ENCODE results near the gene CRTC1.

The CRTC1 gene

DNA sequence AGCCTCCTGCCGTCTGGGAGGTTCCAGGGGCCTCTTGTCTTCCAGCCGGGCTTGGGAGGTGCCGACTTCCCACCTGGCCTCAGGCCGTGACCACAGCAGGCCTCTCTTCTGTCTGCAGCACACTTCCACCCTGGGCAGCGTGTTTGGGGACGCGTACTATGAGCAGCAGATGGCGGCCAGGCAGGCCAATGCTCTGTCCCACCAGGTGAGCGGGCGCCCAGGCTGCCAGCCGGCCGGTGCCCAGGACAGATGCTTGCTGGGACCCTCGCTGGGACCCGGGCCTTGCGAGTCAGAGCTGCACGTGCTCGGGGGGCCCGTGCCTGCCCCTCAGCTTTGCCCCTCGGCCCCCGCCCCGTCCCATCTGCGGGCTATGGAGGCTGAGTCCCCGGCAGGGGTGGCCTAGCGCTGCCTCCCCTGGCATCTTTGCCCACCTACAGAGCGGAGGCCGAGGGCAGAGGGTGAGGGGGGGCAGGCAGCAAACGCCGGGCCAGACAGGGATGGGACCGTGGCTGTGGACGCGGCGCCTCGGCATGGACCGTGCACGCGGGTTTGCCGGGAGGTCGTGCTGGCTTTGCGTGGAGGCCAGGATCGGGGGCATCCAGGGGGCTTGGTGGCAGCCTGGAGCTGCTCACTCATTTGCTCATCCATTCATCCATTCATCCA lies 91.4 kb downstream of the CRTC1 start:
- in situ Hi-C loops (cut with MboI; ENCODE audit: low pct_unique_long_range_greater_than_20kb, low sequenced_read_pairs), result no loop called here
- DNase-seq, result no peak

GRCh38 chr19:18775586-18776287 lies 92.3 kb downstream of the CRTC1 start:
- in situ Hi-C loops (cut with MboI; ENCODE audit: low pct_unique_long_range_greater_than_20kb, low sequenced_read_pairs), result no loop called here
- no peak for DNase-seq

DNA sequence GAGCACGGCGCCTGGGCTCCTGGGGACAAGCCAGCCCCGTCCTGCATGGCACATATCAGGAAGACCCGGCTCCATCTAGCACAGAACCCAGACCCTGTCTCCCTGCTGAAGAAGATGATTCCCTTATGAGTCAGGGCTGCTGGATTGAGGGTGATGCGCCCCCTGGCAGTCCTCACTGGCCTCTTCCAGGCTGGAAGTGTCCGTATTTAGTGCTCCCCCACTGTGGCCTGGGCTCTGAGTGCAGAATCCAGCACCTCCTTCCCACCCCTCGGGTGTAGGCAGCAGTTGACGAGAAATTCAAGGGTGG lies 92.8 kb downstream of the CRTC1 start:
- in situ Hi-C loops (cut with MboI; ENCODE audit: low pct_unique_long_range_greater_than_20kb, low sequenced_read_pairs), result no loop called here
- DNase-seq, result no peak

DNA sequence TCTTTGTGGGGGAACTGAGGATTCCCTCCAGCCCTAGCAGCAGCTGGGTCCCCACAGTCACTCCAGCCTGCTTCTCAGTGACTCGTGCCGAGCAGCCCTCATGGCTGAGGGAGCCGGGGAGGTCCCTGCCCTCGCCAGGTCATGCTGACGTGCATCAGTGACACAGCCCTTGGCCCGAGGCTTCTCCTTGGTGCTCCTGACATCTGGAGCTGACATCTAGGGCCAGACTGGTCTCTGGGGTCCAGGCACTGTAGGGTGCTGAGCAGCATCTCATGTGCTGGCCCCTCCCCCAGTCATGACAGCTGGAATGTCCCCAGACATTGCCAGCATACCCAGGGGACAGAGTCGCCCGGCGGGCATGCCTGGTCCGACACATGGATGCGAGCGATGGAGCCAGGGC lies 93.3 kb downstream of the CRTC1 start:
- in situ Hi-C loops (cut with MboI; ENCODE audit: low pct_unique_long_range_greater_than_20kb, low sequenced_read_pairs), result no loop called here
- no peak for DNase-seq

GRCh38 chr19:18777301-18778075 lies 94.0 kb downstream of the CRTC1 start:
- in situ Hi-C loops (cut with MboI; ENCODE audit: low pct_unique_long_range_greater_than_20kb, low sequenced_read_pairs), result no loop called here
- DNase-seq, result no peak

DNA sequence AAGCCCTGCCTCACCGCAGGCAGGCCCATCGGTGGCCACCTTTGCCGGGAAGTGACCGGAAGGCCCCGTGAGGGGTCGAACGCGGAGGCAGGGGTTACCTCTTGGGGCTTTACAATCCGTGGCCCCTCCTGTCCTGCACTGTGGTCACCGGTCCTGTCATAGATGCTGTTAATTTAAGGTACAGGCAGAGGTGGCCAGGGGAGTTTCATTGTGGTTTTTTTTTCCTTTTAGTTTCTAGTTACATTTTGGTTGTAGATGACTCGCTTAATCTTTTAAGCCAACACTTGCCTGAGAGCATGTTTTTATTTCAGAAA lies 94.6 kb downstream of the CRTC1 start:
- in situ Hi-C loops (cut with MboI; ENCODE audit: low pct_unique_long_range_greater_than_20kb, low sequenced_read_pairs), result no loop called here
- no peak for DNase-seq

- in situ Hi-C loops (cut with MboI; ENCODE audit: low pct_unique_long_range_greater_than_20kb, low sequenced_read_pairs), result no loop called here
- DNase-seq, result no peak
Measured at GRCh38 chr19:18778826-18779495, 95.5 kb downstream of the CRTC1 start.

GRCh38 chr19:18780081-18780480 lies 96.6 kb downstream of the CRTC1 start:
- in situ Hi-C loops (cut with MboI; ENCODE audit: low pct_unique_long_range_greater_than_20kb, low sequenced_read_pairs), result no loop called here
- DNase-seq, result no peak

- in situ Hi-C loops (cut with MboI; ENCODE audit: low pct_unique_long_range_greater_than_20kb, low sequenced_read_pairs), result no loop called here
- DNase-seq, result no peak
Measured at GRCh38 chr19:18780631-18781030, 97.2 kb downstream of the CRTC1 start.

- in situ Hi-C loops (cut with MboI; ENCODE audit: low pct_unique_long_range_greater_than_20kb, low sequenced_read_pairs), result no loop called here
- no peak for DNase-seq
Measured at GRCh38 chr19:18781047-18781600, 97.6 kb downstream of the CRTC1 start.

- peak; percentile 47 for DNase-seq
- in situ Hi-C loops (cut with MboI; ENCODE audit: low pct_unique_long_range_greater_than_20kb, low sequenced_read_pairs), result no loop called here
Measured at GRCh38 chr19:18781885-18782527, 98.5 kb downstream of the CRTC1 start.

- DNase-seq, result no peak
- in situ Hi-C loops (cut with MboI; ENCODE audit: low pct_unique_long_range_greater_than_20kb, low sequenced_read_pairs), result no loop called here
Measured at GRCh38 chr19:18782559-18783225, 99.2 kb downstream of the CRTC1 start.

DNA sequence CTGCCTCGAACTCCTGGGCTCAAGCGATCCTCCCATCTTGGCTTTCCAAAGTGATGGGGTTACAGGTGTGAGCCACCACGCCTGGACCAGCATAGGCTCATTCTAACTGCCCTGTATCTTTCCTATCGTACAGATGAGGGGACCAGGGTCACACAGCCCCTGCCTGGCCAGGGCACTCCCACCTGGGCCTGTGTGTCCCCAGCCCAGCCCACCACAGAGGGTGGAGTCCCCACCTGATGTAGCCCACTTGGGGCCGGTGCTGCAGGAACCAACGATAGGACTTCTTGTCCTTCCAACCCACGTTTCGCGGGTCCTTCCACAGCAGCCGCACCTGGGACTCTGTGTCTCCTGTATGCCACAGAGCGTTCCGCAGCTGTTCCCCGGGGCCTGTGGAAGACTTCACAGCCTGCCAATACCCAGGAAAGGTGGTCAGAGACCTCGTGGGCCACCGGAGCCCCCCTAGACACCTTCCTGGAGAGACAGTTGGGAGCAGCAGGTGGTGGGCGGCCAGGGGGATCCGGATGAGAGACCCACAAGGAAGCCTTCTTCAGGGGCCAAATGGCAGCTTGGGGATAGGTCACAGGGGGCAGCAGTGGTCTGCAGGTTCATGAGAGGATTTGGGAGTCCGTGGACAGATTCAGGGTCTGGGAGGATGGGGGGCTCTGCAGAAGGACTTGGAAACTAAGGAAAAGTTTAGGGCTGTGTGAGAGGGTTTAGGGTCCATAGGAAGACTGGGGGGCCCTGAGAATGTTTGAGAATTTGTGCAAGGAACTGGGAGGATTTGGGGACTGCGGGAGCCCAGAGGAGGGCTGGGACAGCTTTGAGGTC lies 100.7 kb downstream of the CRTC1 start:
- DNase-seq, result no peak
- in situ Hi-C loops (cut with MboI; ENCODE audit: low pct_unique_long_range_greater_than_20kb, low sequenced_read_pairs), result no loop called here

GRCh38 chr19:18784786-18785120 lies 101.3 kb downstream of the CRTC1 start:
- in situ Hi-C loops (cut with MboI; ENCODE audit: low pct_unique_long_range_greater_than_20kb, low sequenced_read_pairs), result no loop called here
- no peak for DNase-seq

GRCh38 chr19:18785179-18786124 lies 102.0 kb downstream of the CRTC1 start:
- DNase-seq, result peak; percentile 60
- in situ Hi-C loops (cut with MboI; ENCODE audit: low pct_unique_long_range_greater_than_20kb, low sequenced_read_pairs), result no loop called here

DNA sequence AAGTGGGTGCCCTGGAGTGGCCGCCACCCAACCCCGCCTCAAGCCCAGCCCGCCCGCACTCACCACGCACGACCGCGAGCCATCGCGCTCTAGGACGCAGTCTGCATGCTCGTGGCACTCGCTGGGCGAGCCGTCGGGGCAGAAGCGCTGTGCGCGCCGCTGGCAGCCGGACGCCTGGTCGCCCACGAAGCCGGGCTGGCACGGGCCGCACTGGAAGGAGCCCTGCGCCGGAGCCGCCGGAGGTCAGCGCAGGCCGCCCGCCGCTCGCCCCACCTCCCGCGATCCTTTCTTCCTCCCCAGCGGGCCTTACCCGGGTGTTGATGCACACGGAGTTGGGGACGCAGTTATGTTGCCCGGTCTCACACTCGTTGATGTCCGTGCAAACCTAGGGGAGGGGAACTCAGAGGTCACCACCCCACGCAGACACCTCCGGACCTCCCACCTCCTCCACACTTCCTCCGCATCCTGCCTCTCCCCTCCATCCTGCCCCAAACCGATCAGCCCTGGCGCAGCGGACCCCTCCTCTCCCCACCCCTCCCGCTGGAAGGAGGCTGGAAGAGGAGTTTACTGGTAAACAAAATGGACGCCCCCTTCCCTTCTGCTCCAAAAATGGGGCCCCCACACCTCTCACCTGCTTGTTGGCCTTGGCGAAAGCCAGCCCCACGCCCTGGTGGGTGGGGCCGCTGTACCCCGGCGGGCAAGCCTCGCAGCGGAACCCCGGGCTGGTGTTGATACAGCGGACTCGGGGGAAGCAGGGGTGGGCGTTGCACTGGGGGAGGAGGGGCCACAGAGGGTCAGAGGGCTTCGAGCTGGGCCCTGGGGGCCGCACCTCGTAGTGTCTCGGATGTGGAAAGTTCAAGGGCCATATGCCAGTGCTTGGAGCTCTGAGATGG lies 105.3 kb downstream of the CRTC1 start:
- in situ Hi-C loops (cut with MboI; ENCODE audit: low pct_unique_long_range_greater_than_20kb, low sequenced_read_pairs), result no loop called here
- DNase-seq, result no peak
